ENCODE measurements around the gene B3GALT4.

Gene B3GALT4

GRCh38 chr6:33288921-33289783, 12.2 kb downstream of the B3GALT4 start, which contains the start of the genes PFDN6 and WDR46:
TSS of gene PFDN6 (plus strand) at chr6:33289601. CDS start at chr6:33289857, 256 bp downstream.
TSS of gene WDR46 (minus strand) at chr6:33289239. CDS start at chr6:33289170, 69 bp downstream.
- DNase-seq (ENCODE audit: extremely low read depth in 1 of 2, low read depth in 1 of 2) = peak in 1 of 2 donors; percentile 60

GRCh38 chr6:33289784-33290315, 12.9 kb downstream of the B3GALT4 start:
- DNase-seq (ENCODE audit: extremely low read depth in 1 of 2, low read depth in 1 of 2) = no peak

- no peak for DNase-seq (ENCODE audit: extremely low read depth in 1 of 2, low read depth in 1 of 2)
Measured at GRCh38 chr6:33290459-33290858, 13.5 kb downstream of the B3GALT4 start.

- no peak for DNase-seq (ENCODE audit: extremely low read depth in 1 of 2, low read depth in 1 of 2)
Measured at GRCh38 chr6:33292996-33293682, 16.2 kb downstream of the B3GALT4 start.

GRCh38 chr6:33294086-33294823, 17.3 kb downstream of the B3GALT4 start:
- no peak for DNase-seq (ENCODE audit: extremely low read depth in 1 of 2, low read depth in 1 of 2)

- DNase-seq (ENCODE audit: extremely low read depth in 1 of 2, low read depth in 1 of 2) = no peak
Measured at GRCh38 chr6:33295621-33296369, 18.9 kb downstream of the B3GALT4 start.

- DNase-seq (ENCODE audit: extremely low read depth in 1 of 2, low read depth in 1 of 2) = no peak
Measured at GRCh38 chr6:33296797-33297405, 20.0 kb downstream of the B3GALT4 start.

- no peak for DNase-seq (ENCODE audit: extremely low read depth in 1 of 2, low read depth in 1 of 2)
Measured at GRCh38 chr6:33297406-33297955, 20.6 kb downstream of the B3GALT4 start.

- no peak for DNase-seq (ENCODE audit: extremely low read depth in 1 of 2, low read depth in 1 of 2)
Measured at GRCh38 chr6:33297956-33298772, 21.2 kb downstream of the B3GALT4 start.

GRCh38 chr6:33298773-33299236, 21.9 kb downstream of the B3GALT4 start, which contains the start of gene RGL2:
TSS of gene RGL2 (minus strand) at chr6:33298942. CDS start at chr6:33298610, 332 bp downstream.
- no peak for DNase-seq (ENCODE audit: extremely low read depth in 1 of 2, low read depth in 1 of 2)

- peak; percentile 78 to 89 for DNase-seq (ENCODE audit: extremely low read depth in 1 of 2, low read depth in 1 of 2)
Measured at GRCh38 chr6:33299237-33299944, 22.5 kb downstream of the B3GALT4 start.

GRCh38 chr6:33301877-33302276, 25.0 kb downstream of the B3GALT4 start:
- no peak for DNase-seq (ENCODE audit: extremely low read depth in 1 of 2, low read depth in 1 of 2)

- DNase-seq (ENCODE audit: extremely low read depth in 1 of 2, low read depth in 1 of 2) = no peak
Measured at GRCh38 chr6:33304216-33304615, 27.3 kb downstream of the B3GALT4 start.

- no peak for DNase-seq (ENCODE audit: extremely low read depth in 1 of 2, low read depth in 1 of 2)
Measured at GRCh38 chr6:33305052-33305451, 28.1 kb downstream of the B3GALT4 start.

- no peak for DNase-seq (ENCODE audit: extremely low read depth in 1 of 2, low read depth in 1 of 2)
Measured at GRCh38 chr6:33306356-33306755, 29.4 kb downstream of the B3GALT4 start.

- peak; percentile 69 to 71 for DNase-seq (ENCODE audit: extremely low read depth in 1 of 2, low read depth in 1 of 2)
Measured at GRCh38 chr6:33312361-33313104, 35.6 kb downstream of the B3GALT4 start.

- no peak for DNase-seq (ENCODE audit: extremely low read depth in 1 of 2, low read depth in 1 of 2)
Measured at GRCh38 chr6:33313105-33313708, 36.3 kb downstream of the B3GALT4 start.
